Activated B cell treated with CpG ODN at 0.5 μM for 24 hours (primary cell): ENCODE data around the gene LPP. TPM values are rescaled to one million over a fixed set of nuclear protein-coding genes. Genes with fewer than 3 reads are reported as not detected.

ENCODE experiments used
- ATAC-seq: fragments of 200-7000 bp; cut with Tn5 transposase; one replicate; pipeline ENCODE4 v1.10.0; 2021; ENCODE audit warnings: low read depth, mild to moderate bottlenecking, moderate library complexity
- CTCF ChIA-PET: fragments of 350-600 bp; sonication (Branson Sonifier 250); formaldehyde crosslinking; loops from one replicate; lab custom pipeline; 2021; ENCODE audit warnings: antibody characterized with exemption; lab: Charles Lee
- POLR2A ChIA-PET: fragments of 350-600 bp; sonication (Branson Sonifier 250); formaldehyde crosslinking; loops from one replicate; lab custom pipeline; 2021; ENCODE audit warnings: antibody characterized with exemption; lab: Charles Lee
- DNase-seq: peaks from one replicate; pipeline ENCODE4 v3.0.0; 2022
- H3K27ac Mint-ChIP-seq: one replicate; pipeline ENCODE4 v1.8.0; 2020; ENCODE audit warnings: mixed read lengths
- H3K27me3 Mint-ChIP-seq: one replicate; pipeline ENCODE4 v1.8.0; 2021; ENCODE audit warnings: mixed read lengths
- H3K36me3 Mint-ChIP-seq: one replicate; pipeline ENCODE4 v1.8.0; 2021; ENCODE audit warnings: low read depth, mixed read lengths
- H3K4me1 Mint-ChIP-seq: one replicate; pipeline ENCODE4 v1.8.0; 2021; ENCODE audit warnings: mixed read lengths
- H3K4me3 Mint-ChIP-seq: one replicate; pipeline ENCODE4 v1.8.0; 2020; ENCODE audit warnings: mild to moderate bottlenecking, mixed read lengths
- H3K9me3 Mint-ChIP-seq: one replicate; pipeline ENCODE4 v1.8.0; 2020; ENCODE audit warnings: mixed read lengths
- CTCF ChIP-seq: fragments of 200-600 bp; IDR thresholded peaks from one replicate; pipeline ENCODE4 v1.8.0; 2022; ENCODE audit warnings: antibody characterized with exemption, mild to moderate bottlenecking
- intact Hi-C: fragments of 100-400 bp; cut with micrococcal nuclease; formaldehyde crosslinking; loops from one replicate; pipeline ENCODE4 v1.15.1; 2024
- total RNA-seq: library from RNA; stranded (reverse); gene quantifications from 2 replicates; pipeline ENCODE4 v1.2.3, GENCODE V29; 2022

Gene LPP
- total RNA-seq, 1 donor from 2014 or later: 60.1 TPM

GRCh38 chr3:188931531-188931930 is 777.6 kb downstream of the LPP start:
- TF ChIP-seq CTCF: no peak
- intact Hi-C loops: no loop called here
- ATAC-seq (no peak), DNase-seq (no peak)
- Mint-ChIP-seq H3K4me3 (no peak overlapping the region), H3K27me3 (no peaks in the 10 kb centered on the region), H3K27ac (no peak overlapping the region), H3K4me1 (no peaks in the 10 kb centered on the region), H3K9me3 (no peaks in the 10 kb centered on the region), H3K36me3 (no peaks in the 10 kb centered on the region)
- POLR2A ChIA-PET: no interaction called here
- CTCF ChIA-PET: no interaction called here

- intact Hi-C loops: no loop called here
- TF ChIP-seq CTCF: no peak
- no peak overlapping the region for H3K27ac Mint-ChIP-seq
- no peak overlapping the region for H3K4me3 Mint-ChIP-seq
- POLR2A ChIA-PET: no interaction called here
- ATAC-seq (no peak), DNase-seq (no peak)
- CTCF ChIA-PET: interaction anchor here (0.9 kb wide), 1 partner anchor 1194 kb away, joined by 3 read pairs; no protein-coding TSS in a partner anchor
- H3K9me3 Mint-ChIP-seq: no peaks in the 10 kb centered on the region
- H3K27me3 Mint-ChIP-seq: no peaks in the 10 kb centered on the region
- no peaks in the 10 kb centered on the region for H3K4me1 Mint-ChIP-seq
- H3K36me3 Mint-ChIP-seq: no peaks in the 10 kb centered on the region
Measured at GRCh38 chr3:188934989-188935388, 781.0 kb downstream of the LPP start.

- ChIA-PET CTCF (no interaction called here), POLR2A (no interaction called here)
- H3K27me3 Mint-ChIP-seq: no peaks in the 10 kb centered on the region
- no peak overlapping the region for H3K27ac Mint-ChIP-seq
- H3K4me3 Mint-ChIP-seq: no peak overlapping the region
- ATAC-seq (no peak), DNase-seq (no peak)
- intact Hi-C loops: no loop called here
- H3K9me3 Mint-ChIP-seq: no peaks in the 10 kb centered on the region
- peaks cover 9% of the 10 kb centered on the region for H3K4me1 Mint-ChIP-seq
- no peak for TF ChIP-seq CTCF
- no peaks in the 10 kb centered on the region for H3K36me3 Mint-ChIP-seq
Measured at GRCh38 chr3:188936597-188937107, 782.7 kb downstream of the LPP start.

- Mint-ChIP-seq H3K4me3 (no peak overlapping the region), H3K9me3 (no peaks in the 10 kb centered on the region), H3K4me1 (peaks cover 13% of the 10 kb centered on the region), H3K27me3 (no peaks in the 10 kb centered on the region), H3K27ac (no peak overlapping the region), H3K36me3 (no peaks in the 10 kb centered on the region)
- intact Hi-C loops: no loop called here
- DNase-seq (no peak), ATAC-seq (no peak)
- TF ChIP-seq CTCF: no peak
- CTCF ChIA-PET: interaction anchor here (0.9 kb wide), 1 partner anchor 1197 kb away, joined by 3 read pairs; no protein-coding TSS in a partner anchor
- POLR2A ChIA-PET: no interaction called here
Measured at GRCh38 chr3:188937389-188937788, 783.4 kb downstream of the LPP start.

- DNase-seq (no peak), ATAC-seq (no peak)
- H3K27ac Mint-ChIP-seq: no peak overlapping the region
- ChIA-PET POLR2A (interaction anchor here (0.9 kb wide), 1 partner anchor 188 kb away, joined by 3 read pairs; no protein-coding TSS in a partner anchor), CTCF (interaction anchor here (0.7 to 1.1 kb wide), 2 partner anchors 12 to 16 kb away, joined by 3 read pairs; no protein-coding TSS in a partner anchor)
- no peaks in the 10 kb centered on the region for H3K27me3 Mint-ChIP-seq
- H3K4me3 Mint-ChIP-seq: no peak overlapping the region
- H3K4me1 Mint-ChIP-seq: peaks cover 13% of the 10 kb centered on the region
- TF ChIP-seq CTCF: no peak
- H3K9me3 Mint-ChIP-seq: no peaks in the 10 kb centered on the region
- H3K36me3 Mint-ChIP-seq: no peaks in the 10 kb centered on the region
- intact Hi-C loops: no loop called here
Measured at GRCh38 chr3:188938999-188939398, 785.0 kb downstream of the LPP start.
